Measurements from ENCODE around the gene AQP5. TPM values are rescaled to one million over a fixed set of nuclear protein-coding genes. Genes with fewer than 3 reads are reported as not detected.

Gene AQP5
- polyA plus RNA-seq, 2 donors: 3.1 to 48.8 TPM

- Histone ChIP-seq H3K9me3 (ENCODE audit: control insufficient read depth in 2 of 2, insufficient read depth in 1 of 2, low read depth in 1 of 2, low read length in 1 of 2) (no peaks in the 10 kb centered on the region), H3K27ac (ENCODE audit: low read depth in 2 of 2, low read length in 1 of 2) (no peak overlapping the region), H3K4me3 (ENCODE audit: low read depth in 1 of 2, low read length in 2 of 2) (no peak overlapping the region), H3K4me1 (ENCODE audit: control insufficient read depth in 2 of 2, insufficient read depth in 2 of 2, low read length in 1 of 2) (peaks cover 0 to 14% of the 10 kb centered on the region in 2 donors), H3K27me3 (ENCODE audit: control insufficient read depth in 1 of 2, insufficient read depth in 2 of 2, low read length in 2 of 2) (no peaks in the 10 kb centered on the region), H3K36me3 (ENCODE audit: control insufficient read depth in 2 of 2, insufficient read depth in 2 of 2, low read length in 1 of 2) (no peaks in the 10 kb centered on the region)
- 68 to 73% methylated on average over 7 of the region's 7 CpGs for WGBS, 2 donors
These were observed 14.0 kb upstream of the AQP5 start for GRCh38 chr12:49947593-49948226.

- Histone ChIP-seq H3K4me1 (ENCODE audit: control insufficient read depth in 2 of 2, insufficient read depth in 2 of 2, low read length in 1 of 2) (peaks cover 0 to 10% of the 10 kb centered on the region in 2 donors), H3K4me3 (ENCODE audit: low read depth in 1 of 2, low read length in 2 of 2) (no peak overlapping the region), H3K27ac (ENCODE audit: low read depth in 2 of 2, low read length in 1 of 2) (no peak overlapping the region), H3K27me3 (ENCODE audit: control insufficient read depth in 1 of 2, insufficient read depth in 2 of 2, low read length in 2 of 2) (no peaks in the 10 kb centered on the region), H3K36me3 (ENCODE audit: control insufficient read depth in 2 of 2, insufficient read depth in 2 of 2, low read length in 1 of 2) (no peaks in the 10 kb centered on the region), H3K9me3 (ENCODE audit: control insufficient read depth in 2 of 2, insufficient read depth in 1 of 2, low read depth in 1 of 2, low read length in 1 of 2) (no peaks in the 10 kb centered on the region)
- 89 to 91% methylated on average over 13 of the region's 13 CpGs for WGBS, 2 donors
These were observed 12.5 kb upstream of the AQP5 start for GRCh38 chr12:49948866-49949845.

- no peak overlapping the region for H3K27ac ChIP-seq (ENCODE audit: low read depth in 2 of 2, low read length in 1 of 2)
- H3K4me1 ChIP-seq (ENCODE audit: control insufficient read depth in 2 of 2, insufficient read depth in 2 of 2, low read length in 1 of 2): peaks cover 0 to 10% of the 10 kb centered on the region in 2 donors
- WGBS, 2 donors: 92 to 97% methylated on average over 3 of the region's 3 CpGs
- H3K36me3 ChIP-seq (ENCODE audit: control insufficient read depth in 2 of 2, insufficient read depth in 2 of 2, low read length in 1 of 2): no peaks in the 10 kb centered on the region
- H3K4me3 ChIP-seq (ENCODE audit: low read depth in 1 of 2, low read length in 2 of 2): no peak overlapping the region
- no peaks in the 10 kb centered on the region for H3K27me3 ChIP-seq (ENCODE audit: control insufficient read depth in 1 of 2, insufficient read depth in 2 of 2, low read length in 2 of 2)
- no peaks in the 10 kb centered on the region for H3K9me3 ChIP-seq (ENCODE audit: control insufficient read depth in 2 of 2, insufficient read depth in 1 of 2, low read depth in 1 of 2, low read length in 1 of 2)
These were observed 11.8 kb upstream of the AQP5 start for GRCh38 chr12:49949866-49950265.

- no peak within 1 kb of the TSS for H3K27ac ChIP-seq (ENCODE audit: low read depth in 2 of 2, low read length in 1 of 2)
- H3K4me1 ChIP-seq (ENCODE audit: control insufficient read depth in 2 of 2, insufficient read depth in 2 of 2, low read length in 1 of 2): peaks cover 0 to 7% of the 10 kb centered on the region in 2 donors
- no peaks in the 10 kb centered on the region for H3K9me3 ChIP-seq (ENCODE audit: control insufficient read depth in 2 of 2, insufficient read depth in 1 of 2, low read depth in 1 of 2, low read length in 1 of 2)
- H3K36me3 ChIP-seq (ENCODE audit: control insufficient read depth in 2 of 2, insufficient read depth in 2 of 2, low read length in 1 of 2): no peaks in the 10 kb centered on the region
- WGBS, 2 donors: 88 to 90% methylated on average over 32 of the region's 32 CpGs
- H3K27me3 ChIP-seq (ENCODE audit: control insufficient read depth in 1 of 2, insufficient read depth in 2 of 2, low read length in 2 of 2): peaks cover 0 to 4% of the 10 kb centered on the region in 2 donors
- H3K4me3 ChIP-seq (ENCODE audit: low read depth in 1 of 2, low read length in 2 of 2): no peak within 1 kb of the TSS
These were observed 11.1 kb upstream of the AQP5 start, which contains the start of gene AQP2 for GRCh38 chr12:49950273-49951251. AQP2 (plus strand) TSS chr12:49950737; CDS start chr12:49950831, 94 bp downstream.

- 81 to 82% methylated on average over 14 of the region's 14 CpGs for WGBS, 2 donors
- H3K9me3 ChIP-seq (ENCODE audit: control insufficient read depth in 2 of 2, insufficient read depth in 1 of 2, low read depth in 1 of 2, low read length in 1 of 2): no peaks in the 10 kb centered on the region
- H3K4me1 ChIP-seq (ENCODE audit: control insufficient read depth in 2 of 2, insufficient read depth in 2 of 2, low read length in 1 of 2): peaks cover 0 to 5% of the 10 kb centered on the region in 2 donors
- no peaks in the 10 kb centered on the region for H3K36me3 ChIP-seq (ENCODE audit: control insufficient read depth in 2 of 2, insufficient read depth in 2 of 2, low read length in 1 of 2)
- peaks cover 0 to 7% of the 10 kb centered on the region in 2 donors for H3K27me3 ChIP-seq (ENCODE audit: control insufficient read depth in 1 of 2, insufficient read depth in 2 of 2, low read length in 2 of 2)
- no peak overlapping the region for H3K27ac ChIP-seq (ENCODE audit: low read depth in 2 of 2, low read length in 1 of 2)
- H3K4me3 ChIP-seq (ENCODE audit: low read depth in 1 of 2, low read length in 2 of 2): no peak overlapping the region
These were observed 10.0 kb upstream of the AQP5 start for GRCh38 chr12:49951411-49952240.

GRCh38 chr12:49952391-49953055, 9.1 kb upstream of the AQP5 start:
- Histone ChIP-seq H3K4me1 (ENCODE audit: control insufficient read depth in 2 of 2, insufficient read depth in 2 of 2, low read length in 1 of 2) (peaks cover 0 to 5% of the 10 kb centered on the region in 2 donors), H3K27ac (ENCODE audit: low read depth in 2 of 2, low read length in 1 of 2) (no peak overlapping the region), H3K27me3 (ENCODE audit: control insufficient read depth in 1 of 2, insufficient read depth in 2 of 2, low read length in 2 of 2) (peaks cover 0 to 7% of the 10 kb centered on the region in 2 donors), H3K9me3 (ENCODE audit: control insufficient read depth in 2 of 2, insufficient read depth in 1 of 2, low read depth in 1 of 2, low read length in 1 of 2) (no peaks in the 10 kb centered on the region), H3K36me3 (ENCODE audit: control insufficient read depth in 2 of 2, insufficient read depth in 2 of 2, low read length in 1 of 2) (no peaks in the 10 kb centered on the region), H3K4me3 (ENCODE audit: low read depth in 1 of 2, low read length in 2 of 2) (no peak overlapping the region)
- 48 to 87% methylated on average over 1 of the region's 1 CpG for WGBS, 2 donors

- H3K27ac ChIP-seq (ENCODE audit: low read depth in 2 of 2, low read length in 1 of 2): no peak overlapping the region
These were observed 8.5 kb upstream of the AQP5 start for GRCh38 chr12:49953151-49953550.

More at GRCh38 chr12:49953151-49953550, 8.5 kb upstream of the AQP5 start:
- H3K9me3 ChIP-seq (ENCODE audit: control insufficient read depth in 2 of 2, insufficient read depth in 1 of 2, low read depth in 1 of 2, low read length in 1 of 2): no peaks in the 10 kb centered on the region
- peaks cover 0 to 4% of the 10 kb centered on the region in 2 donors for H3K4me1 ChIP-seq (ENCODE audit: control insufficient read depth in 2 of 2, insufficient read depth in 2 of 2, low read length in 1 of 2)
- H3K4me3 ChIP-seq (ENCODE audit: low read depth in 1 of 2, low read length in 2 of 2): no peak overlapping the region
- 75 to 79% methylated on average over 4 of the region's 4 CpGs for WGBS, 2 donors
- peaks cover 0 to 7% of the 10 kb centered on the region in 2 donors for H3K27me3 ChIP-seq (ENCODE audit: control insufficient read depth in 1 of 2, insufficient read depth in 2 of 2, low read length in 2 of 2)
- no peaks in the 10 kb centered on the region for H3K36me3 ChIP-seq (ENCODE audit: control insufficient read depth in 2 of 2, insufficient read depth in 2 of 2, low read length in 1 of 2)

All from esophagus (tissue), 2 donors.